Loucy (cell line): Measurements from ENCODE around the gene IL12A.

Experiments
- H2AFZ ChIP-seq: fragments of 200-600 bp; sonication (generic); 2 replicates; pipeline ENCODE4 v1.6.0; 2016; ENCODE audit warnings: antibody characterized with exemption, mild to moderate bottlenecking, low read length, moderate library complexity
- H3F3A ChIP-seq: fragments of 200-600 bp; 2 replicates; pipeline ENCODE4 v1.6.0; 2016; ENCODE audit warnings: antibody characterized with exemption, low read depth, mild to moderate bottlenecking
- H3K27me3 ChIP-seq: fragments of 200-600 bp; sonication (generic); 2 replicates; pipeline ENCODE4 v1.6.1; 2014; ENCODE audit warnings: low read length, mild to moderate bottlenecking; ENCODE audit not compliant: insufficient read depth, poor library complexity, severe bottlenecking
- H3K36me3 ChIP-seq: fragments of 200-600 bp; sonication (generic); 2 replicates; pipeline ENCODE4 v1.6.1; 2016; ENCODE audit warnings: low read length; ENCODE audit not compliant: insufficient read depth
- H3K4me1 ChIP-seq: fragments of 200-600 bp; sonication (generic); 2 replicates; pipeline ENCODE4 v1.5.1; 2014; ENCODE audit warnings: low read length, mild to moderate bottlenecking; ENCODE audit not compliant: insufficient read depth, poor library complexity, severe bottlenecking
- H3K4me2 ChIP-seq: fragments of 200-600 bp; sonication (generic); 2 replicates; pipeline ENCODE4 v1.6.0; 2014; ENCODE audit warnings: antibody characterized with exemption, low read length, low read depth, mild to moderate bottlenecking; ENCODE audit not compliant: poor library complexity, severe bottlenecking
- H3K4me3 ChIP-seq: fragments of 200-600 bp; sonication (generic); 2 replicates; pipeline ENCODE4 v1.5.1; 2014; ENCODE audit warnings: low read length, mild to moderate bottlenecking, mixed read lengths; ENCODE audit not compliant: poor library complexity, severe bottlenecking
- H3K79me2 ChIP-seq: fragments of 200-600 bp; sonication (generic); 2 replicates; pipeline ENCODE4 v1.6.1; 2014; ENCODE audit warnings: low read length; ENCODE audit not compliant: insufficient read depth
- H3K9ac ChIP-seq: fragments of 200-600 bp; sonication (generic); 2 replicates; pipeline ENCODE4 v1.6.0; 2014; ENCODE audit warnings: mild to moderate bottlenecking, low read depth, low read length, moderate library complexity; ENCODE audit not compliant: poor library complexity, severe bottlenecking
- H3K9me2 ChIP-seq: fragments of 200-600 bp; sonication (generic); replicated peaks from 2 replicates; pipeline ENCODE4 v1.6.1; 2016; ENCODE audit warnings: low read depth, low read length, mixed read lengths
- H3K9me3 ChIP-seq: fragments of 200-600 bp; sonication (generic); 2 replicates; pipeline ENCODE4 v1.6.1; 2014; ENCODE audit warnings: mild to moderate bottlenecking, antibody characterized with exemption, low read length, low read depth; ENCODE audit not compliant: insufficient read depth
- H4K20me1 ChIP-seq: fragments of 200-600 bp; sonication (generic); 2 replicates; pipeline ENCODE4 v1.6.0; 2014; ENCODE audit warnings: antibody characterized with exemption, low read length, mild to moderate bottlenecking; ENCODE audit not compliant: insufficient read depth, poor library complexity, severe bottlenecking
- CTCF ChIP-seq: fragments of 200-600 bp; sonication (generic); conservative IDR thresholded peaks from 2 replicates; pipeline ENCODE4 v1.5.1; 2014; ENCODE audit warnings: mild to moderate bottlenecking, antibody characterized with exemption, low read length
- EZH2phosphoT487 ChIP-seq: fragments of 200-600 bp; IDR thresholded peaks from 2 replicates; pipeline ENCODE4 v1.6.1; 2018; ENCODE audit warnings: antibody characterized with exemption, mild to moderate bottlenecking, moderate library complexity, borderline replicate concordance

The IL12A gene

GRCh38 chr3:159982442-159982974 lies 6.1 kb upstream of the IL12A start:
- Histone ChIP-seq H3K79me2 (no peaks in the 10 kb centered on the region), H4K20me1 (no peaks in the 10 kb centered on the region), H2AFZ (no peak overlapping the region), H3K27me3 (no peaks in the 10 kb centered on the region), H3K4me2 (no peak overlapping the region), H3F3A (no peaks in the 10 kb centered on the region), H3K9ac (no peak overlapping the region), H3K9me3 (no peaks in the 10 kb centered on the region), H3K4me1 (no peaks in the 10 kb centered on the region), H3K9me2 (no peaks in the 10 kb centered on the region), H3K4me3 (no peak overlapping the region), H3K36me3 (no peaks in the 10 kb centered on the region)
- no peak for TF ChIP-seq CTCF
- TF ChIP-seq EZH2phosphoT487 = no peak

- H4K20me1 ChIP-seq = no peaks in the 10 kb centered on the region
- peak; percentile 15; the same call in 1 of the 2 replicates for TF ChIP-seq CTCF
- TF ChIP-seq EZH2phosphoT487 = no peak
- no peaks in the 10 kb centered on the region for H3K9me2 ChIP-seq
- H3K9ac ChIP-seq = no peak overlapping the region
- no peaks in the 10 kb centered on the region for H3K9me3 ChIP-seq
- no peaks in the 10 kb centered on the region for H3K79me2 ChIP-seq
- H2AFZ ChIP-seq = no peak overlapping the region
- H3K27me3 ChIP-seq = no peaks in the 10 kb centered on the region
- peaks cover 3% of the 10 kb centered on the region for H3K4me1 ChIP-seq
- no peak overlapping the region for H3K4me2 ChIP-seq
- no peaks in the 10 kb centered on the region for H3K36me3 ChIP-seq
- H3K4me3 ChIP-seq = no peak overlapping the region
- H3F3A ChIP-seq = no peaks in the 10 kb centered on the region
Observed at GRCh38 chr3:159987291-159987711, 1.3 kb upstream of the IL12A start.

- Histone ChIP-seq H3F3A (no peaks in the 10 kb centered on the region), H3K4me2 (no peak overlapping the region), H3K79me2 (no peaks in the 10 kb centered on the region), H3K9me2 (no peaks in the 10 kb centered on the region), H3K4me3 (no peak overlapping the region), H3K4me1 (peaks cover 3% of the 10 kb centered on the region), H3K9ac (no peak overlapping the region), H2AFZ (0 out of 2 replicates have a peak overlapping the region, but pooled peaks have one; percentile 1), H3K27me3 (no peaks in the 10 kb centered on the region), H4K20me1 (no peaks in the 10 kb centered on the region), H3K36me3 (no peaks in the 10 kb centered on the region), H3K9me3 (no peaks in the 10 kb centered on the region)
- TF ChIP-seq EZH2phosphoT487 = no peak
- TF ChIP-seq CTCF = no peak
Observed at GRCh38 chr3:159989973-159990846, 1.6 kb downstream of the IL12A start.
